Panc1 (cell line): Measurements from ENCODE around the gene NCDN. TPM values are rescaled to one million over a fixed set of nuclear protein-coding genes. Genes with fewer than 3 reads are reported as not detected.

Experiments
- ATAC-seq: fragments of 200-7000 bp; cut with Tn5 transposase; 2 replicates; pipeline ENCODE4 v1.9.1; 2020; ENCODE audit warnings: mild to moderate bottlenecking, moderate library complexity
- BruUV-seq: library from RNA; stranded (reverse); fragments of 400-500 nt; replicated peaks from 2 replicates; lab custom pipeline; 2021; lab: Mats Ljungman, UMichigan
- CTCF ChIA-PET: fragments of 300-600 bp; sonication (Branson Sonifier 250); formaldehyde crosslinking; loops from one replicate; lab custom pipeline; 2022; ENCODE audit warnings: antibody characterized with exemption; lab: Charles Lee
- POLR2A ChIA-PET: fragments of 300-600 bp; sonication (Branson Sonifier 250); formaldehyde crosslinking; loops from one replicate; lab custom pipeline; 2022; ENCODE audit warnings: antibody characterized with exemption; lab: Charles Lee
- DNase-seq: peaks from one replicate; pipeline ENCODE4 v3.0.0-alpha.2; 2010; ENCODE audit warnings: low read depth, low spot score
- H3K27ac ChIP-seq: 2 replicates; pipeline ENCODE4 v1.5.1; 2011; ENCODE audit warnings: mild to moderate bottlenecking, low read length, inconsistent platforms
- H3K27me3 ChIP-seq: fragments of 200-500 bp; sonication (Bioruptor generic); 2 replicates; pipeline ENCODE4 v1.6.0; 2014; ENCODE audit warnings: low read length, inconsistent platforms; ENCODE audit not compliant: control insufficient read depth, insufficient read depth
- H3K36me3 ChIP-seq: fragments of 200-500 bp; sonication (Bioruptor generic); 2 replicates; pipeline ENCODE4 v1.5.1; 2014; ENCODE audit warnings: inconsistent platforms, mild to moderate bottlenecking, low read length, moderate library complexity; ENCODE audit not compliant: control insufficient read depth, insufficient read depth
- H3K4me1 ChIP-seq: 2 replicates; pipeline ENCODE4 v1.5.1; 2011; ENCODE audit warnings: inconsistent platforms, mild to moderate bottlenecking, low read length, moderate library complexity; ENCODE audit not compliant: control insufficient read depth, insufficient read depth
- H3K4me3 ChIP-seq, 2 experiments: 2 replicates each; pipeline ENCODE4 v1.5.1; 2011 to 2012; ENCODE audit warnings: low read depth in 2 of 2, low read length in 2 of 2, mild to moderate bottlenecking in 2 of 2, inconsistent platforms in 1 of 2, moderate library complexity in 1 of 2
- H3K9me3 ChIP-seq: fragments of 200-500 bp; sonication (Bioruptor generic); 2 replicates; pipeline ENCODE4 v1.5.1; 2014; ENCODE audit warnings: low read depth, mild to moderate bottlenecking, inconsistent platforms, low read length, moderate library complexity; ENCODE audit not compliant: control insufficient read depth, insufficient read depth
- POLR2AphosphoS5 ChIP-seq: IDR thresholded peaks from 2 replicates; pipeline ENCODE4 v1.6.1; 2012; ENCODE audit warnings: mild to moderate bottlenecking, low read depth, low read length, moderate library complexity
- SIN3A ChIP-seq: IDR thresholded peaks from 2 replicates; pipeline ENCODE4 v1.6.1; 2012; ENCODE audit warnings: low read depth, mild to moderate bottlenecking, low read length, moderate library complexity, borderline replicate concordance; ENCODE audit not compliant: insufficient read depth
- TCF7L2 ChIP-seq: IDR thresholded peaks from 2 replicates; pipeline ENCODE4 v1.6.1; 2011; ENCODE audit warnings: mild to moderate bottlenecking, low read depth, low read length, inconsistent platforms
- in situ Hi-C: cut with HindIII; loops from 2 replicates; pipeline ENCODE4 v1.10.0; 2016; ENCODE audit warnings: low sequenced_read_pairs, low pct_unique_long_range_greater_than_20kb
- intact Hi-C: fragments of 100-400 bp; cut with micrococcal nuclease; formaldehyde crosslinking; loops from one replicate; pipeline ENCODE4 v1.10.0; 2022; ENCODE audit not compliant: unreplicated experiment
- total RNA-seq: library from RNA; stranded (reverse); gene quantifications from one replicate; pipeline ENCODE4 v1.2.1, GENCODE V29; 2021; ENCODE audit not compliant: unreplicated experiment
- TF ChIP-seq, protein P1 (sequence below), 2 experiments: IDR thresholded peaks; 2 replicates each; pipeline ENCODE4 v1.6.1; 2011 to 2012; ENCODE audit warnings: low read depth in 2 of 2, control low read depth in 1 of 2, low read length in 1 of 2, mild to moderate bottlenecking in 1 of 2, moderate library complexity in 1 of 2; ENCODE audit not compliant: insufficient read depth in 1 of 2
- TF ChIP-seq, protein P2 (sequence below): fragments of 450-650 bp; IDR thresholded peaks from 2 replicates; pipeline ENCODE4 v1.5.1; 2017; ENCODE audit warnings: mild to moderate bottlenecking

The NCDN gene
- total RNA-seq, 1 experiment from 2014 or later: 64.1 TPM

DNA sequence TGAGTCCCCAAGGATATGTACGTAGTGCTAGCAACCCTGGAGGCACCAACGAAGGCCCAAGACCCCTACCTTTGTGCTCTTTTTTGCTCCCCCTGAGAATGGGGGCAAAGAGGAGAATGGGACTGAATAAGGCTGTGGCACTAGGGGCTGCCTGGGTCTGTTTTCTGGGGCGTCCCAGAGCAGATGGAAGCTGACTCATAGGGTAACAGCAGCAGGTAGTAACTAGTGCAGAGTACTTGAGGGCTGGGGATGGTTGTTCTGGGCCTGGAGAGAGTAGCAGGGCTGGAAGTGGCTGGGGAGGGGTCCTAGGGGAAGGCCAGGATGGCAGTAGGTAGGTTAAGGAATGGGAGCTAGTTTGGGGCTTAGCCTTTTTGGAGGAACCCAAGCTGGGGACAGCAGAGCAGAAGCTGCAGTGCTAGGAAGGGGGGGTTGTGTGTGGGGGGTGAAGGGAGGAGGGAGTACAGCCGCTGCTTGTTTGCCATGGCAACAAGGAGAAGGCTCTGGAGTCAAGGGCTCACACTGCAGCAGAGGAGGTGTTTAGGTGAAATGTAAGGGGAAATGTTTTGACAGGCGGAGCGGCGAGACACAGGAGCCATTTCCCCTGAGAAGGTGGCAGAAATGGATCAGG is 1.8 kb downstream of the NCDN start:
- Histone ChIP-seq H3K27me3 (no peaks in the 10 kb centered on the region), H3K36me3 (peaks cover 2% of the 10 kb centered on the region; the same call in 1 of the 2 replicates), H3K4me3 (peak overlapping the region in 1 of 2 experiments; percentile 97; a peak in 2 of 4 replicates), H3K9me3 (no peaks in the 10 kb centered on the region), H3K27ac (0 out of 2 replicates have a peak overlapping the region, but pooled peaks have one; percentile 37), H3K4me1 (peaks cover 26% of the 10 kb centered on the region)
- in situ Hi-C loops (no loop called here), intact Hi-C loops (no loop called here)
- ATAC-seq: no peak
- ChIA-PET CTCF (no interaction called here), POLR2A (no interaction called here)
- no peak for DNase-seq
- no TSS peak for BruUV-seq
- TF ChIP-seq, protein P1, sequence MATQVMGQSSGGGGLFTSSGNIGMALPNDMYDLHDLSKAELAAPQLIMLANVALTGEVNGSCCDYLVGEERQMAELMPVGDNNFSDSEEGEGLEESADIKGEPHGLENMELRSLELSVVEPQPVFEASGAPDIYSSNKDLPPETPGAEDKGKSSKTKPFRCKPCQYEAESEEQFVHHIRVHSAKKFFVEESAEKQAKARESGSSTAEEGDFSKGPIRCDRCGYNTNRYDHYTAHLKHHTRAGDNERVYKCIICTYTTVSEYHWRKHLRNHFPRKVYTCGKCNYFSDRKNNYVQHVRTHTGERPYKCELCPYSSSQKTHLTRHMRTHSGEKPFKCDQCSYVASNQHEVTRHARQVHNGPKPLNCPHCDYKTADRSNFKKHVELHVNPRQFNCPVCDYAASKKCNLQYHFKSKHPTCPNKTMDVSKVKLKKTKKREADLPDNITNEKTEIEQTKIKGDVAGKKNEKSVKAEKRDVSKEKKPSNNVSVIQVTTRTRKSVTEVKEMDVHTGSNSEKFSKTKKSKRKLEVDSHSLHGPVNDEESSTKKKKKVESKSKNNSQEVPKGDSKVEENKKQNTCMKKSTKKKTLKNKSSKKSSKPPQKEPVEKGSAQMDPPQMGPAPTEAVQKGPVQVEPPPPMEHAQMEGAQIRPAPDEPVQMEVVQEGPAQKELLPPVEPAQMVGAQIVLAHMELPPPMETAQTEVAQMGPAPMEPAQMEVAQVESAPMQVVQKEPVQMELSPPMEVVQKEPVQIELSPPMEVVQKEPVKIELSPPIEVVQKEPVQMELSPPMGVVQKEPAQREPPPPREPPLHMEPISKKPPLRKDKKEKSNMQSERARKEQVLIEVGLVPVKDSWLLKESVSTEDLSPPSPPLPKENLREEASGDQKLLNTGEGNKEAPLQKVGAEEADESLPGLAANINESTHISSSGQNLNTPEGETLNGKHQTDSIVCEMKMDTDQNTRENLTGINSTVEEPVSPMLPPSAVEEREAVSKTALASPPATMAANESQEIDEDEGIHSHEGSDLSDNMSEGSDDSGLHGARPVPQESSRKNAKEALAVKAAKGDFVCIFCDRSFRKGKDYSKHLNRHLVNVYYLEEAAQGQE (IDR thresholded peaks at IDR 0.05; ENCODE audit: insufficient read depth in 1 of 2, low read depth in 2 of 2, low read length in 1 of 2): no peak
- TF ChIP-seq SIN3A (no peak), TCF7L2 (no peak), POLR2AphosphoS5 (no peak)
- TF ChIP-seq, protein P2, sequence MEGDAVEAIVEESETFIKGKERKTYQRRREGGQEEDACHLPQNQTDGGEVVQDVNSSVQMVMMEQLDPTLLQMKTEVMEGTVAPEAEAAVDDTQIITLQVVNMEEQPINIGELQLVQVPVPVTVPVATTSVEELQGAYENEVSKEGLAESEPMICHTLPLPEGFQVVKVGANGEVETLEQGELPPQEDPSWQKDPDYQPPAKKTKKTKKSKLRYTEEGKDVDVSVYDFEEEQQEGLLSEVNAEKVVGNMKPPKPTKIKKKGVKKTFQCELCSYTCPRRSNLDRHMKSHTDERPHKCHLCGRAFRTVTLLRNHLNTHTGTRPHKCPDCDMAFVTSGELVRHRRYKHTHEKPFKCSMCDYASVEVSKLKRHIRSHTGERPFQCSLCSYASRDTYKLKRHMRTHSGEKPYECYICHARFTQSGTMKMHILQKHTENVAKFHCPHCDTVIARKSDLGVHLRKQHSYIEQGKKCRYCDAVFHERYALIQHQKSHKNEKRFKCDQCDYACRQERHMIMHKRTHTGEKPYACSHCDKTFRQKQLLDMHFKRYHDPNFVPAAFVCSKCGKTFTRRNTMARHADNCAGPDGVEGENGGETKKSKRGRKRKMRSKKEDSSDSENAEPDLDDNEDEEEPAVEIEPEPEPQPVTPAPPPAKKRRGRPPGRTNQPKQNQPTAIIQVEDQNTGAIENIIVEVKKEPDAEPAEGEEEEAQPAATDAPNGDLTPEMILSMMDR: no peak

DNA sequence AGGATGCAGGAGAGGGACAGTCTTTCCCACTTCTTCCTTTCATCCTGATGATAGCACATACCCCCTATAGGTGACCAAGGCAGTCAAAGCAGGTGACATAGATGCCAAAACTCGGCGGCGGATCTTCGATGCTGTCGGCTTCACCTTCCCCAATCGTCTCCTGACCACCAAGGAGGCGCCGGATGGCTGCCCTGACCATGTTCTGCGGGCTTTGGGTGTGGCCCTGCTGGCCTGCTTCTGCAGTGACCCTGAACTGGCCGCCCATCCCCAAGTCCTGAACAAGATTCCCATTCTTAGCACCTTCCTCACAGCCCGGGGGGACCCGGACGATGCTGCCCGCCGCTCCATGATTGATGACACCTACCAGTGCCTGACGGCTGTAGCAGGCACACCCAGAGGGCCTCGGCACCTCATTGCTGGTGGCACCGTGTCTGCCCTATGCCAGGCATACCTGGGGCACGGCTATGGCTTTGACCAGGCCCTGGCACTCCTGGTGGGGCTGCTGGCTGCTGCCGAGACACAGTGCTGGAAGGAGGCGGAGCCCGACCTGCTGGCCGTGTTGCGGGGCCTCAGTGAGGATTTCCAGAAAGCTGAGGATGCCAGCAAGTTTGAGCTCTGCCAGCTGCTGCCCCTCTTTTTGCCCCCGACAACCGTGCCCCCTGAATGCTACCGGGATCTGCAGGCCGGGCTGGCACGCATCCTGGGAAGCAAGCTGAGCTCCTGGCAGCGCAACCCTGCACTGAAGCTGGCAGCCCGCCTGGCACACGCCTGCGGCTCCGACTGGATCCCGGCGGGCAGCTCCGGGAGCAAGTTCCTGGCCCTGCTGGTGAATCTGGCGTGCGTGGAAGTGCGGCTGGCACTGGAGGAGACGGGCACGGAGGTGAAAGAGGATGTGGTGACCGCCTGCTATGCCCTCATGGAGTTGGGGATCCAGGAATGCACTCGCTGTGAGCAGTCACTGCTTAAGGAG is 2.9 kb downstream of the NCDN start:
- no peak overlapping the region for H3K4me3 ChIP-seq
- in situ Hi-C loops: no loop called here
- 0 out of 2 replicates have a peak, but pooled peaks have one; percentile 5 for TF ChIP-seq POLR2AphosphoS5
- TF ChIP-seq, protein P2: no peak
- H3K4me1 ChIP-seq: peaks cover 18% of the 10 kb centered on the region
- no peak for DNase-seq
- H3K27ac ChIP-seq: no peak overlapping the region
- ChIA-PET POLR2A (interaction anchor here (0.6 kb wide), 1 partner anchor 74 kb away, joined by 7 read pairs; no protein-coding TSS in a partner anchor), CTCF (no interaction called here)
- no TSS peak for BruUV-seq
- no peak for ATAC-seq
- peaks cover 2% of the 10 kb centered on the region for H3K36me3 ChIP-seq
- no peaks in the 10 kb centered on the region for H3K27me3 ChIP-seq
- H3K9me3 ChIP-seq: no peaks in the 10 kb centered on the region
- intact Hi-C loops: no loop called here
